HUES48 (cell line): ENCODE results near the gene BNC2.
A peak's percentile ranks its signal among the peaks of the same experiment; 100 is the strongest.

ENCODE experiments used
- H3K27ac ChIP-seq: one replicate; pipeline ENCODE4 v1.7.0; 2013; ENCODE audit warnings: low read depth, low read length, inconsistent platforms
- H3K27me3 ChIP-seq: 2 replicates; pipeline ENCODE4 v1.6.1; 2013; ENCODE audit warnings: mild to moderate bottlenecking, low read length; ENCODE audit not compliant: control insufficient read depth, insufficient read depth
- H3K36me3 ChIP-seq: 2 replicates; pipeline ENCODE4 v1.6.1; 2013; ENCODE audit warnings: low read length; ENCODE audit not compliant: control insufficient read depth, insufficient read depth
- H3K4me1 ChIP-seq: 2 replicates; pipeline ENCODE4 v1.6.1; 2013; ENCODE audit warnings: mild to moderate bottlenecking, low read length; ENCODE audit not compliant: control insufficient read depth, insufficient read depth
- H3K4me3 ChIP-seq: 2 replicates; pipeline ENCODE4 v1.5.1; 2013; ENCODE audit warnings: mild to moderate bottlenecking, low read depth, low read length
- H3K9ac ChIP-seq: 2 replicates; pipeline ENCODE4 v1.6.1; 2013; ENCODE audit warnings: mild to moderate bottlenecking, low read depth, low read length, moderate library complexity
- H3K9me3 ChIP-seq: 2 replicates; pipeline ENCODE4 v1.6.1; 2013; ENCODE audit warnings: low read length; ENCODE audit not compliant: control insufficient read depth, insufficient read depth

The BNC2 gene

GRCh38 chr9:16505199-16505598, 365.3 kb downstream of the BNC2 start:
- H3K4me1 ChIP-seq, result peaks cover 27% of the 10 kb centered on the region
- H3K27ac ChIP-seq, result peak overlapping the region; percentile 51
- no peaks in the 10 kb centered on the region for H3K9me3 ChIP-seq
- H3K4me3 ChIP-seq, result no peak overlapping the region
- H3K27me3 ChIP-seq, result no peaks in the 10 kb centered on the region
- no peak overlapping the region for H3K9ac ChIP-seq
- no peaks in the 10 kb centered on the region for H3K36me3 ChIP-seq

GRCh38 chr9:16501726-16502125, 368.7 kb downstream of the BNC2 start:
- Histone ChIP-seq H3K27me3 (no peaks in the 10 kb centered on the region), H3K4me3 (no peak overlapping the region), H3K9ac (no peak overlapping the region), H3K4me1 (peaks cover 21% of the 10 kb centered on the region), H3K36me3 (no peaks in the 10 kb centered on the region), H3K9me3 (no peaks in the 10 kb centered on the region), H3K27ac (no peak overlapping the region)

GRCh38 chr9:16501141-16501540, 369.3 kb downstream of the BNC2 start:
- no peak overlapping the region for H3K9ac ChIP-seq
- no peak overlapping the region for H3K27ac ChIP-seq

GRCh38 chr9:16500386-16500785, 370.1 kb downstream of the BNC2 start:
- Histone ChIP-seq H3K9me3 (no peaks in the 10 kb centered on the region), H3K27ac (no peak overlapping the region), H3K27me3 (no peaks in the 10 kb centered on the region), H3K36me3 (no peaks in the 10 kb centered on the region), H3K9ac (no peak overlapping the region), H3K4me3 (no peak overlapping the region), H3K4me1 (peaks cover 12% of the 10 kb centered on the region)

More at GRCh38 chr9:16501141-16501540, 369.3 kb downstream of the BNC2 start:
- Histone ChIP-seq H3K4me3 (no peak overlapping the region), H3K4me1 (peaks cover 19% of the 10 kb centered on the region), H3K9me3 (no peaks in the 10 kb centered on the region), H3K36me3 (no peaks in the 10 kb centered on the region), H3K27me3 (no peaks in the 10 kb centered on the region)

- H3K9ac ChIP-seq, result no peak overlapping the region
- H3K9me3 ChIP-seq, result no peaks in the 10 kb centered on the region
- H3K27me3 ChIP-seq, result no peaks in the 10 kb centered on the region
- no peak overlapping the region for H3K27ac ChIP-seq
- H3K4me1 ChIP-seq, result peaks cover 9% of the 10 kb centered on the region; the same call in 1 of the 2 replicates
- H3K36me3 ChIP-seq, result no peaks in the 10 kb centered on the region
- H3K4me3 ChIP-seq, result no peak overlapping the region
These were observed 370.6 kb downstream of the BNC2 start for GRCh38 chr9:16499892-16500291.

- H3K4me1 ChIP-seq, result peaks cover 14% of the 10 kb centered on the region
- no peaks in the 10 kb centered on the region for H3K9me3 ChIP-seq
- H3K36me3 ChIP-seq, result no peaks in the 10 kb centered on the region
- no peak overlapping the region for H3K4me3 ChIP-seq
- no peak overlapping the region for H3K9ac ChIP-seq
- no peak overlapping the region for H3K27ac ChIP-seq
- H3K27me3 ChIP-seq, result no peaks in the 10 kb centered on the region
These were observed 373.6 kb downstream of the BNC2 start for GRCh38 chr9:16496908-16497307.

GRCh38 chr9:16487915-16488314, 382.6 kb downstream of the BNC2 start:
- Histone ChIP-seq H3K9ac (no peak overlapping the region), H3K4me1 (peaks cover 57% of the 10 kb centered on the region), H3K36me3 (no peaks in the 10 kb centered on the region), H3K27me3 (no peaks in the 10 kb centered on the region), H3K27ac (peak overlapping the region; percentile 9), H3K4me3 (no peak overlapping the region), H3K9me3 (no peaks in the 10 kb centered on the region)

GRCh38 chr9:16485575-16486321, 384.7 kb downstream of the BNC2 start:
- Histone ChIP-seq H3K4me3 (0 out of 2 replicates have a peak overlapping the region, but pooled peaks have one; percentile 4), H3K36me3 (no peaks in the 10 kb centered on the region), H3K27ac (peak overlapping the region; percentile 77), H3K9me3 (no peaks in the 10 kb centered on the region), H3K9ac (no peak overlapping the region), H3K4me1 (peaks cover 53% of the 10 kb centered on the region), H3K27me3 (no peaks in the 10 kb centered on the region)

- Histone ChIP-seq H3K27me3 (no peaks in the 10 kb centered on the region), H3K36me3 (no peaks in the 10 kb centered on the region), H3K9ac (no peak overlapping the region), H3K9me3 (no peaks in the 10 kb centered on the region), H3K4me3 (no peak overlapping the region), H3K4me1 (peaks cover 49% of the 10 kb centered on the region), H3K27ac (peak overlapping the region; percentile 77)
These were observed 385.3 kb downstream of the BNC2 start for GRCh38 chr9:16485160-16485559.

- no peak overlapping the region for H3K4me3 ChIP-seq
- H3K36me3 ChIP-seq, result no peaks in the 10 kb centered on the region
- no peak overlapping the region for H3K27ac ChIP-seq
- H3K9me3 ChIP-seq, result no peaks in the 10 kb centered on the region
- peaks cover 49% of the 10 kb centered on the region for H3K4me1 ChIP-seq
- H3K27me3 ChIP-seq, result no peaks in the 10 kb centered on the region
- H3K9ac ChIP-seq, result no peak overlapping the region
These were observed 385.7 kb downstream of the BNC2 start for GRCh38 chr9:16484744-16485143.

GRCh38 chr9:16484180-16484579, 386.3 kb downstream of the BNC2 start:
- no peak overlapping the region for H3K4me3 ChIP-seq
- H3K27ac ChIP-seq, result no peak overlapping the region
- no peak overlapping the region for H3K9ac ChIP-seq
- H3K36me3 ChIP-seq, result no peaks in the 10 kb centered on the region
- peaks cover 44% of the 10 kb centered on the region for H3K4me1 ChIP-seq
- H3K9me3 ChIP-seq, result no peaks in the 10 kb centered on the region
- no peaks in the 10 kb centered on the region for H3K27me3 ChIP-seq
